Renal pelvis (tissue), 4 donors: Measurements from ENCODE around the gene PYGM. TPM values are rescaled to one million over a fixed set of nuclear protein-coding genes. Genes with fewer than 3 reads are reported as not detected.

Source experiments
- DNase-seq: peaks from one replicate; pipeline ENCODE4 v3.0.0-alpha.2; 2013
- polyA plus RNA-seq, 3 donors: library from polyadenylated mRNA; unstranded; fragments of 120-200 nt; gene quantifications; one replicate each; pipeline ENCODE4 v1.2.1, GENCODE V29; 2013; ENCODE audit not compliant: insufficient read length in 3 of 3

The PYGM gene
- polyA plus RNA-seq, 3 donors, result 2.2 to 2.4 (median 2.3) TPM

GRCh38 chr11:64754124-64754918 lies 5.5 kb downstream of the PYGM start:
- no peak for DNase-seq

- DNase-seq, result no peak
Measured at GRCh38 chr11:64753380-64754123, 6.2 kb downstream of the PYGM start.

GRCh38 chr11:64753019-64753379 lies 6.8 kb downstream of the PYGM start:
- DNase-seq, result no peak

GRCh38 chr11:64752175-64752970 lies 7.4 kb downstream of the PYGM start:
- DNase-seq, result no peak

GRCh38 chr11:64751580-64751979 lies 8.2 kb downstream of the PYGM start:
- DNase-seq, result no peak

GRCh38 chr11:64751136-64751535 lies 8.6 kb downstream of the PYGM start:
- DNase-seq, result no peak

GRCh38 chr11:64750361-64751054 lies 9.3 kb downstream of the PYGM start:
- DNase-seq, result no peak

- DNase-seq, result no peak
Measured at GRCh38 chr11:64747961-64748665, 11.7 kb downstream of the PYGM start.

- DNase-seq, result no peak
Measured at GRCh38 chr11:64746486-64746885, 13.3 kb downstream of the PYGM start.

GRCh38 chr11:64745521-64746328 lies 14.0 kb downstream of the PYGM start:
- no peak for DNase-seq

GRCh38 chr11:64745189-64745520 lies 14.6 kb downstream of the PYGM start:
- DNase-seq, result no peak

- DNase-seq, result no peak
Measured at GRCh38 chr11:64744544-64745188, 15.1 kb downstream of the PYGM start.

GRCh38 chr11:64743591-64744543 lies 15.9 kb downstream of the PYGM start, which contains the start of gene RASGRP2:
RASGRP2 (minus strand) TSS chr11:64744142; CDS start chr11:64742866, 1,276 bp downstream.
- DNase-seq, result no peak

- no peak for DNase-seq
Measured at GRCh38 chr11:64742889-64743590, 16.7 kb downstream of the PYGM start.

GRCh38 chr11:64742087-64742888 lies 17.5 kb downstream of the PYGM start:
- DNase-seq, result no peak

GRCh38 chr11:64741375-64742086 lies 18.2 kb downstream of the PYGM start:
- DNase-seq, result no peak
